ENCODE results near the gene ADGRD1. TPM values are rescaled to one million over a fixed set of nuclear protein-coding genes. Genes with fewer than 3 reads are reported as not detected.

ADGRD1 gene
- total RNA-seq, 8 experiments from 2014 or later, result 0.67 to 25.2 (median 2.9) TPM

DNA sequence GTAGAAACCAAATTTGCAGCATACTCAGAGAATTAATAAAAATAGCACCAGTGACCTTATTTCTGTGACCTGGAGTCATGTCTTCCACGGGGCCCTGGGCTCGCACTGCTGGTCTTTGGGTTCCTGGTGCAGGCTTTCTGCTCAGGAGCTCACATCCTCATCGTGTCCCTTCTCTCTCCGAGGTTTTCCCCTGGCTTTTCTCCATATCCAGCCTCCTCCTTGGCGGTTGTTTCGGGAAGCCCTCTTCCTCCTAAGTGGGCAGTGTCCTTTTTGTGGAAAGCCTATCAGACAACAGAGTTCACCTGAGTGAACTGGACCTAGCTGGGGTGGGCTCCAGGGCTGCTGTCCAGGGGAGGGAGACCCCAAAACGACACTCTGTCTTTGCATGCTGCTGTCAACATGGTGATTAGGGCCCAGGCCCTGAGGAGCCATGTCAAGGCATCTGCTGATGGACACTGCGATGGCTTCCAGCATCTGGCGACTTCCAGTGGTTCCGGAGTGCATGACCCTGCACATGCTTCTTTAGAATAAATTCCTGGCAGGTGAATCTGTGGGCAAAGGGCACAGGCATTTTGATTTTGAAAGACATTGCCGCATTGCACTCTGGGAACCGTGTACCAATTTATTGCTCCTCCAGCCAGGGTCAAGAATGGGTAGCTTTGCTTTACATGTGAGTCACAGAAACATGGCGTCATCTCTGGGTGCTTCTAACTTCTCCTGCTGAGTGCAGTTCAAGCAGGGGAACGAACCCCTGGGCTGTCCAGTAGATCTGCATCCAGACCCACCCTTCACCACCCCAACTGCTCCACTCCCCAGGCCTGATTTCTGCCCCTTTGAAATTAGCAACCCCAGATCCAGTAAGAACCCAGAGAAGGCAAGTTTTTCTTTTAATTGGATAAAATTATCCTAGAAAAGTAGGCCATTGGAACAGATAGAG is 136.8 kb downstream of the ADGRD1 start:
- ATAC-seq (replicated peaks in 6 of 8), result peak in 5 of 8 experiments; percentile 14 to 36 (median 29)
- Histone ChIP-seq H3K27ac (no peak overlapping the region), H3K4me3 (no peak overlapping the region), H3K4me1 (replicated peaks in 1 of 2) (peaks cover 0 to 7% of the 10 kb centered on the region in 2 donors)
- in situ Hi-C loops (cut with MboI; ENCODE audit: low pct_unique_long_range_greater_than_20kb in 2 of 9, low sequenced_read_pairs in 9 of 9, unreplicated experiment in 9 of 9), result loop anchor here in 1 of 9 experiments (25.0 kb wide), 1 partner anchor 178 kb away; no protein-coding TSS in a partner anchor
- 40 to 96% (median 87%) methylated on average over 2 to 9 of the region's 14 CpGs; no CpG with 5 or more reads in 1 of the 10 experiments for WGBS, 10 experiments

GRCh38 chr12:131091413-131091975 is 137.8 kb downstream of the ADGRD1 start:
- Histone ChIP-seq H3K4me3 (no peak overlapping the region), H3K4me1 (replicated peaks in 1 of 2) (peaks cover 8 to 9% of the 10 kb centered on the region in 2 donors), H3K27ac (no peak overlapping the region)
- peak in 5 of 8 experiments; percentile 16 to 71 (median 65) for ATAC-seq (replicated peaks in 6 of 8)
- in situ Hi-C loops (cut with MboI; ENCODE audit: low pct_unique_long_range_greater_than_20kb in 2 of 9, low sequenced_read_pairs in 9 of 9, unreplicated experiment in 9 of 9), result loop anchor here in 1 of 9 experiments (25.0 kb wide), 1 partner anchor 179 kb away; no protein-coding TSS in a partner anchor
- WGBS, 10 experiments, result 14 to 93% (median 67%) methylated on average over 2 to 10 of the region's 13 CpGs; no CpG with 5 or more reads in 1 of the 10 experiments

- ATAC-seq (replicated peaks in 6 of 8), result peak in 1 of 8 experiments; percentile 7
- 40 to 93% (median 80%) methylated on average over 1 to 8 of the region's 18 CpGs; no CpG with 5 or more reads in 3 of the 10 experiments for WGBS, 10 experiments
- Histone ChIP-seq H3K4me3 (no peak overlapping the region), H3K27ac (no peak overlapping the region), H3K4me1 (replicated peaks in 1 of 2) (peaks cover 6 to 13% of the 10 kb centered on the region in 2 donors)
- in situ Hi-C loops (cut with MboI; ENCODE audit: low pct_unique_long_range_greater_than_20kb in 2 of 9, low sequenced_read_pairs in 9 of 9, unreplicated experiment in 9 of 9), result loop anchor here in 1 of 9 experiments (25.0 kb wide), 1 partner anchor 180 kb away; no protein-coding TSS in a partner anchor
Measured at GRCh38 chr12:131091976-131092691, 138.4 kb downstream of the ADGRD1 start.

- in situ Hi-C loops (cut with MboI; ENCODE audit: low pct_unique_long_range_greater_than_20kb in 2 of 9, low sequenced_read_pairs in 9 of 9, unreplicated experiment in 9 of 9), result loop anchor here in 1 of 9 experiments (25.0 kb wide), 1 partner anchor 181 kb away; no protein-coding TSS in a partner anchor
- ATAC-seq (replicated peaks in 6 of 8), result peak in 3 of 8 experiments; percentile 9 to 14 (median 13)
- H3K27ac ChIP-seq, result no peak overlapping the region
Measured at GRCh38 chr12:131092901-131093603, 139.3 kb downstream of the ADGRD1 start.

GRCh38 chr12:131093604-131093955 is 139.9 kb downstream of the ADGRD1 start:
- ATAC-seq (replicated peaks in 6 of 8), result no peak
- Histone ChIP-seq H3K4me3 (no peak overlapping the region), H3K27ac (no peak overlapping the region), H3K4me1 (replicated peaks in 1 of 2) (peaks cover 8 to 14% of the 10 kb centered on the region in 2 donors)
- in situ Hi-C loops (cut with MboI; ENCODE audit: low pct_unique_long_range_greater_than_20kb in 2 of 9, low sequenced_read_pairs in 9 of 9, unreplicated experiment in 9 of 9), result loop anchor here in 1 of 9 experiments (25.0 kb wide), 1 partner anchor 181 kb away; no protein-coding TSS in a partner anchor
- 83 to 100% methylated on average over 1 of the region's 5 CpGs; no CpG with 5 or more reads in 8 of the 10 experiments for WGBS, 10 experiments

More at GRCh38 chr12:131092901-131093603, 139.3 kb downstream of the ADGRD1 start:
- Histone ChIP-seq H3K4me3 (no peak overlapping the region), H3K4me1 (replicated peaks in 1 of 2) (peaks cover 8 to 14% of the 10 kb centered on the region in 2 donors)
- WGBS, 10 experiments, result 40 to 85% (median 70%) methylated on average over 1 to 6 of the region's 21 CpGs; no CpG with 5 or more reads in 6 of the 10 experiments

- Histone ChIP-seq H3K4me1 (replicated peaks in 1 of 2) (peaks cover 8 to 14% of the 10 kb centered on the region in 2 donors), H3K27ac (no peak overlapping the region), H3K4me3 (no peak overlapping the region)
- in situ Hi-C loops (cut with MboI; ENCODE audit: low pct_unique_long_range_greater_than_20kb in 2 of 9, low sequenced_read_pairs in 9 of 9, unreplicated experiment in 9 of 9), result loop anchor here in 1 of 9 experiments (25.0 kb wide), 1 partner anchor 182 kb away; no protein-coding TSS in a partner anchor
- ATAC-seq (replicated peaks in 6 of 8), result no peak
- 40 to 92% methylated on average over 1 to 2 of the region's 11 CpGs; no CpG with 5 or more reads in 8 of the 10 experiments for WGBS, 10 experiments
Measured at GRCh38 chr12:131093971-131094830, 140.5 kb downstream of the ADGRD1 start.

- in situ Hi-C loops (cut with MboI; ENCODE audit: low pct_unique_long_range_greater_than_20kb in 2 of 9, low sequenced_read_pairs in 9 of 9, unreplicated experiment in 9 of 9), result loop anchor here in 1 of 9 experiments (25.0 kb wide), 1 partner anchor 183 kb away; no protein-coding TSS in a partner anchor
- Histone ChIP-seq H3K4me1 (replicated peaks in 1 of 2) (peaks cover 8 to 14% of the 10 kb centered on the region in 2 donors), H3K4me3 (no peak overlapping the region), H3K27ac (no peak overlapping the region)
- no peak for ATAC-seq (replicated peaks in 6 of 8)
- WGBS, 10 experiments, result 85 to 100% (median 96%) methylated on average over 1 to 6 of the region's 25 CpGs; no CpG with 5 or more reads in 5 of the 10 experiments
Measured at GRCh38 chr12:131094831-131095805, 141.4 kb downstream of the ADGRD1 start.

- WGBS, 10 experiments, result 20 to 88% (median 80%) methylated on average over 1 to 15 of the region's 26 CpGs; no CpG with 5 or more reads in 1 of the 10 experiments
- in situ Hi-C loops (cut with MboI; ENCODE audit: low pct_unique_long_range_greater_than_20kb in 2 of 9, low sequenced_read_pairs in 9 of 9, unreplicated experiment in 9 of 9), result loop anchor here in 1 of 9 experiments (25.0 kb wide), 1 partner anchor 184 kb away; no protein-coding TSS in a partner anchor
- no peak overlapping the region for H3K4me3 ChIP-seq
Measured at GRCh38 chr12:131095826-131096680, 142.3 kb downstream of the ADGRD1 start.

GRCh38 chr12:131096681-131097181 is 143.0 kb downstream of the ADGRD1 start:
- in situ Hi-C loops (cut with MboI; ENCODE audit: low pct_unique_long_range_greater_than_20kb in 2 of 9, low sequenced_read_pairs in 9 of 9, unreplicated experiment in 9 of 9), result loop anchor here in 1 of 9 experiments (25.0 kb wide), 1 partner anchor 184 kb away; no protein-coding TSS in a partner anchor
- peak overlapping the region in 1 of 2 donors; percentile 16 for H3K27ac ChIP-seq
- 0 to 100% (median 90%) methylated on average over 1 to 3 of the region's 13 CpGs; no CpG with 5 or more reads in 6 of the 10 experiments for WGBS, 10 experiments
- peak in 2 of 8 experiments; percentile 4 to 11 for ATAC-seq (replicated peaks in 6 of 8)
- H3K4me3 ChIP-seq, result no peak overlapping the region
- H3K4me1 ChIP-seq (replicated peaks in 1 of 2), result peaks cover 8 to 14% of the 10 kb centered on the region in 2 donors

More at GRCh38 chr12:131095826-131096680, 142.3 kb downstream of the ADGRD1 start:
- ATAC-seq (replicated peaks in 6 of 8), result peak in 3 of 8 experiments; percentile 42 to 56 (median 46)
- Histone ChIP-seq H3K27ac (no peak overlapping the region), H3K4me1 (replicated peaks in 1 of 2) (peaks cover 8 to 14% of the 10 kb centered on the region in 2 donors)
